ENCODE measurements around the gene GALNT2. TPM values are rescaled to one million over a fixed set of nuclear protein-coding genes. Genes with fewer than 3 reads are reported as not detected.

Gene GALNT2
- total and polyA plus RNA-seq, 2 experiments from 2014 or later: 17.8 to 48.3 TPM

DNA sequence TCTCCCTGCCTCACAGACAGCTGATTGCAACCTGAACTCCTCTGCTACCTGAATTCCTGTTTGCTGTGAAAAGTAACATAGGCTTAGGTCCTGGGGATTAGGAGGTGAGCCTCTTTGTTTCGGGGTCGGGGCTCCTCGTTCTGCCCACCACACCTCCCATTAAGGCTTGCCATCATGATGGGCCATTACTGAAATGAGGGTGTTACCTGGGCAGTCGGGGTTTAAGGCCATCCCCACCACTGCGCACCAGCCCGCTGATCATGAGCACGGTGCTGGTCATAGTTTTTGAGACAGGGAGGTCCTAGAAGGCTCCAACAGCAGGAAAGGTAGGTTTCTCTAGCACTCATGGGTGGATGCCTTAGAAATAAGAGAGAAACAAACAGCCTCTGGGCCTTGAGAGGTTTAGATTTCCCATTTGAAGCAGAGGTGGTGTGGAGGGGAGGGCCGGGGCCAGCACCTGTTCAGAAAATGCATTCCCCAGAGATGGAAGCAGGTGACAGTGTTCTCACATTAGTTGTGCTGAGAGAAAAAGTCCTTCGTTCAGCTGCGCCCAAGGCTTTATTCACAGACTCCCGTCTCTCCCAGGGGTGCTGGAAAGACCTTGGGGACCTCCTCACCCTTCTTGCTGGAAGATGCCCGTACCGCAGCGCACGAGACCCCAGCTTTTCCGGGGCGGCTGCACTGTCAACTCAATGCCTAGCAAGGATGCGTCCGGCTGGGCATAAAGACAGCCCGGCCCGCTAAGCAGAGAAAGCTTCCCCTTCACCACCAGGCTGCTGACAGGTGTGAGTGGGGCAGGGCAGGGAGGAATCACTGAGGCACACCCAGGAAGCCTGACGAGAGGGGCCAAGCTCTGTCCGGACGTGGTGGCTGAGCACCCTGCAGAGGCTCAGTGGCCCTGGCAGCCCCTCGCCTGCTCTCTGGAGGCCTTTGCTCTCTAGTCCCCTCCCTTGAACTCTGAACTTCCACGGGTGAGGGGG is 233.6 kb downstream of the GALNT2 start:
- H3K4me1 ChIP-seq (ENCODE audit: insufficient read depth): no peaks in the 10 kb centered on the region
- no peaks in the 10 kb centered on the region for H3F3A ChIP-seq (replicated peaks; ENCODE audit: low read depth)
- H3K36me3 ChIP-seq (ENCODE audit: insufficient read depth): no peaks in the 10 kb centered on the region
- H3K79me2 ChIP-seq (replicated peaks; ENCODE audit: insufficient read depth): no peaks in the 10 kb centered on the region
- H2AFZ ChIP-seq: no peak overlapping the region
- no peaks in the 10 kb centered on the region for H3K9me2 ChIP-seq (ENCODE audit: insufficient read depth)
- TF ChIP-seq, protein P1, sequence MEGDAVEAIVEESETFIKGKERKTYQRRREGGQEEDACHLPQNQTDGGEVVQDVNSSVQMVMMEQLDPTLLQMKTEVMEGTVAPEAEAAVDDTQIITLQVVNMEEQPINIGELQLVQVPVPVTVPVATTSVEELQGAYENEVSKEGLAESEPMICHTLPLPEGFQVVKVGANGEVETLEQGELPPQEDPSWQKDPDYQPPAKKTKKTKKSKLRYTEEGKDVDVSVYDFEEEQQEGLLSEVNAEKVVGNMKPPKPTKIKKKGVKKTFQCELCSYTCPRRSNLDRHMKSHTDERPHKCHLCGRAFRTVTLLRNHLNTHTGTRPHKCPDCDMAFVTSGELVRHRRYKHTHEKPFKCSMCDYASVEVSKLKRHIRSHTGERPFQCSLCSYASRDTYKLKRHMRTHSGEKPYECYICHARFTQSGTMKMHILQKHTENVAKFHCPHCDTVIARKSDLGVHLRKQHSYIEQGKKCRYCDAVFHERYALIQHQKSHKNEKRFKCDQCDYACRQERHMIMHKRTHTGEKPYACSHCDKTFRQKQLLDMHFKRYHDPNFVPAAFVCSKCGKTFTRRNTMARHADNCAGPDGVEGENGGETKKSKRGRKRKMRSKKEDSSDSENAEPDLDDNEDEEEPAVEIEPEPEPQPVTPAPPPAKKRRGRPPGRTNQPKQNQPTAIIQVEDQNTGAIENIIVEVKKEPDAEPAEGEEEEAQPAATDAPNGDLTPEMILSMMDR (conservative IDR thresholded peaks at IDR 0.05; ENCODE audit: low read depth in 2 of 2): no peak
- TF ChIP-seq ZNF462 (CRISPR knock-in tag; IDR thresholded peaks at IDR 0.05) (no peak), ZNF331 (CRISPR knock-in tag; IDR thresholded peaks at IDR 0.05; ENCODE audit: low read depth) (no peak), EZH2 (IDR thresholded peaks at IDR 0.05; ENCODE audit: low read depth, unreplicated experiment) (no peak), STAT1 (IDR thresholded peaks at IDR 0.05; ENCODE audit: unreplicated experiment) (no peak), POLR2AphosphoS5 (IDR thresholded peaks at IDR 0.05; ENCODE audit: low read depth) (no peak), EZH2phosphoT487 (IDR thresholded peaks at IDR 0.05; ENCODE audit: unreplicated experiment) (no peak)
- TF ChIP-seq, protein P2, sequence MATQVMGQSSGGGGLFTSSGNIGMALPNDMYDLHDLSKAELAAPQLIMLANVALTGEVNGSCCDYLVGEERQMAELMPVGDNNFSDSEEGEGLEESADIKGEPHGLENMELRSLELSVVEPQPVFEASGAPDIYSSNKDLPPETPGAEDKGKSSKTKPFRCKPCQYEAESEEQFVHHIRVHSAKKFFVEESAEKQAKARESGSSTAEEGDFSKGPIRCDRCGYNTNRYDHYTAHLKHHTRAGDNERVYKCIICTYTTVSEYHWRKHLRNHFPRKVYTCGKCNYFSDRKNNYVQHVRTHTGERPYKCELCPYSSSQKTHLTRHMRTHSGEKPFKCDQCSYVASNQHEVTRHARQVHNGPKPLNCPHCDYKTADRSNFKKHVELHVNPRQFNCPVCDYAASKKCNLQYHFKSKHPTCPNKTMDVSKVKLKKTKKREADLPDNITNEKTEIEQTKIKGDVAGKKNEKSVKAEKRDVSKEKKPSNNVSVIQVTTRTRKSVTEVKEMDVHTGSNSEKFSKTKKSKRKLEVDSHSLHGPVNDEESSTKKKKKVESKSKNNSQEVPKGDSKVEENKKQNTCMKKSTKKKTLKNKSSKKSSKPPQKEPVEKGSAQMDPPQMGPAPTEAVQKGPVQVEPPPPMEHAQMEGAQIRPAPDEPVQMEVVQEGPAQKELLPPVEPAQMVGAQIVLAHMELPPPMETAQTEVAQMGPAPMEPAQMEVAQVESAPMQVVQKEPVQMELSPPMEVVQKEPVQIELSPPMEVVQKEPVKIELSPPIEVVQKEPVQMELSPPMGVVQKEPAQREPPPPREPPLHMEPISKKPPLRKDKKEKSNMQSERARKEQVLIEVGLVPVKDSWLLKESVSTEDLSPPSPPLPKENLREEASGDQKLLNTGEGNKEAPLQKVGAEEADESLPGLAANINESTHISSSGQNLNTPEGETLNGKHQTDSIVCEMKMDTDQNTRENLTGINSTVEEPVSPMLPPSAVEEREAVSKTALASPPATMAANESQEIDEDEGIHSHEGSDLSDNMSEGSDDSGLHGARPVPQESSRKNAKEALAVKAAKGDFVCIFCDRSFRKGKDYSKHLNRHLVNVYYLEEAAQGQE (IDR thresholded peaks at IDR 0.05; ENCODE audit: unreplicated experiment): no peak
- no peak overlapping the region for H3K4me3 ChIP-seq
- Mint-ChIP-seq H3K4me3 (no peak overlapping the region), H3K4me1 (no peaks in the 10 kb centered on the region; the same call in 2 of the 3 replicates), H3K27ac (no peak overlapping the region; the same call in 1 of the 2 replicates), H3K36me3 (ENCODE audit: low read depth) (no peaks in the 10 kb centered on the region), H3K9me3 (no peaks in the 10 kb centered on the region), H3K27me3 (ENCODE audit: insufficient read depth, low read depth, poor library complexity) (peaks cover 9% of the 10 kb centered on the region)
- no peak for DNase-seq (ENCODE audit: low spot score)
- ATAC-seq: no peak
- H3K4me2 ChIP-seq: no peak overlapping the region
- no peaks in the 10 kb centered on the region for H4K20me1 ChIP-seq (replicated peaks; ENCODE audit: insufficient read depth)
- H3K27ac ChIP-seq (ENCODE audit: low read depth): no peak overlapping the region
- no peaks in the 10 kb centered on the region for H3K27me3 ChIP-seq (ENCODE audit: insufficient read depth)

Data from GM23338 (cell line).